PFSK-1 (cell line): ENCODE data around the gene BPI.

Experiments
- FOXP2 ChIP-seq: optimal IDR thresholded peaks from 2 replicates; pipeline ENCODE3; 2011; ENCODE audit warnings: borderline replicate concordance, control low read depth, inconsistent platforms; ENCODE audit not compliant: insufficient read depth; ENCODE audit errors: extremely low read length, extremely low read depth
- POLR2AphosphoS5 ChIP-seq: IDR thresholded peaks from 2 replicates; pipeline ENCODE4 v1.6.1; 2012; ENCODE audit warnings: low read depth, mild to moderate bottlenecking, control low read depth, low read length, moderate library complexity
- SIN3A ChIP-seq: IDR thresholded peaks from 2 replicates; pipeline ENCODE4 v1.6.1; 2012; ENCODE audit warnings: mild to moderate bottlenecking, low read length, moderate library complexity, borderline replicate concordance; ENCODE audit not compliant: insufficient read depth
- TAF1 ChIP-seq: IDR thresholded peaks from 2 replicates; pipeline ENCODE4 v1.6.1; 2012; ENCODE audit warnings: low read length, control low read depth, borderline replicate concordance; ENCODE audit not compliant: insufficient read depth
- TF ChIP-seq, protein P1 (sequence below), 2 experiments: IDR thresholded peaks; 2 replicates each; pipeline versions ENCODE4 v1.6.1 to v1.8.0; 2011 to 2012; ENCODE audit warnings: low read depth in 2 of 2, low read length in 2 of 2, control low read depth in 1 of 2, inconsistent platforms in 1 of 2, mild to moderate bottlenecking in 1 of 2, moderate library complexity in 1 of 2; ENCODE audit not compliant: insufficient read depth in 1 of 2

Gene BPI

GRCh38 chr20:38295811-38296210 is 8.1 kb upstream of the BPI start:
- TF ChIP-seq POLR2AphosphoS5 (0 out of 2 replicates have a peak, but pooled peaks have one; percentile 11), TAF1 (no peak)

- TF ChIP-seq TAF1 (no peak), SIN3A (no peak), POLR2AphosphoS5 (no peak), FOXP2 (no peak)
- TF ChIP-seq, protein P1, sequence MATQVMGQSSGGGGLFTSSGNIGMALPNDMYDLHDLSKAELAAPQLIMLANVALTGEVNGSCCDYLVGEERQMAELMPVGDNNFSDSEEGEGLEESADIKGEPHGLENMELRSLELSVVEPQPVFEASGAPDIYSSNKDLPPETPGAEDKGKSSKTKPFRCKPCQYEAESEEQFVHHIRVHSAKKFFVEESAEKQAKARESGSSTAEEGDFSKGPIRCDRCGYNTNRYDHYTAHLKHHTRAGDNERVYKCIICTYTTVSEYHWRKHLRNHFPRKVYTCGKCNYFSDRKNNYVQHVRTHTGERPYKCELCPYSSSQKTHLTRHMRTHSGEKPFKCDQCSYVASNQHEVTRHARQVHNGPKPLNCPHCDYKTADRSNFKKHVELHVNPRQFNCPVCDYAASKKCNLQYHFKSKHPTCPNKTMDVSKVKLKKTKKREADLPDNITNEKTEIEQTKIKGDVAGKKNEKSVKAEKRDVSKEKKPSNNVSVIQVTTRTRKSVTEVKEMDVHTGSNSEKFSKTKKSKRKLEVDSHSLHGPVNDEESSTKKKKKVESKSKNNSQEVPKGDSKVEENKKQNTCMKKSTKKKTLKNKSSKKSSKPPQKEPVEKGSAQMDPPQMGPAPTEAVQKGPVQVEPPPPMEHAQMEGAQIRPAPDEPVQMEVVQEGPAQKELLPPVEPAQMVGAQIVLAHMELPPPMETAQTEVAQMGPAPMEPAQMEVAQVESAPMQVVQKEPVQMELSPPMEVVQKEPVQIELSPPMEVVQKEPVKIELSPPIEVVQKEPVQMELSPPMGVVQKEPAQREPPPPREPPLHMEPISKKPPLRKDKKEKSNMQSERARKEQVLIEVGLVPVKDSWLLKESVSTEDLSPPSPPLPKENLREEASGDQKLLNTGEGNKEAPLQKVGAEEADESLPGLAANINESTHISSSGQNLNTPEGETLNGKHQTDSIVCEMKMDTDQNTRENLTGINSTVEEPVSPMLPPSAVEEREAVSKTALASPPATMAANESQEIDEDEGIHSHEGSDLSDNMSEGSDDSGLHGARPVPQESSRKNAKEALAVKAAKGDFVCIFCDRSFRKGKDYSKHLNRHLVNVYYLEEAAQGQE (IDR thresholded peaks at IDR 0.05; ENCODE audit: insufficient read depth in 1 of 2, low read depth in 2 of 2, low read length in 2 of 2) = no peak
These were observed 7.5 kb upstream of the BPI start for GRCh38 chr20:38296433-38296832.

GRCh38 chr20:38297916-38298674 is 5.9 kb upstream of the BPI start:
- no peak for TF ChIP-seq FOXP2
- TF ChIP-seq SIN3A = no peak
- TF ChIP-seq, protein P1 (IDR thresholded peaks at IDR 0.05; ENCODE audit: insufficient read depth in 1 of 2, low read depth in 2 of 2, low read length in 2 of 2) = no peak
- no peak for TF ChIP-seq TAF1
- no peak for TF ChIP-seq POLR2AphosphoS5

DNA sequence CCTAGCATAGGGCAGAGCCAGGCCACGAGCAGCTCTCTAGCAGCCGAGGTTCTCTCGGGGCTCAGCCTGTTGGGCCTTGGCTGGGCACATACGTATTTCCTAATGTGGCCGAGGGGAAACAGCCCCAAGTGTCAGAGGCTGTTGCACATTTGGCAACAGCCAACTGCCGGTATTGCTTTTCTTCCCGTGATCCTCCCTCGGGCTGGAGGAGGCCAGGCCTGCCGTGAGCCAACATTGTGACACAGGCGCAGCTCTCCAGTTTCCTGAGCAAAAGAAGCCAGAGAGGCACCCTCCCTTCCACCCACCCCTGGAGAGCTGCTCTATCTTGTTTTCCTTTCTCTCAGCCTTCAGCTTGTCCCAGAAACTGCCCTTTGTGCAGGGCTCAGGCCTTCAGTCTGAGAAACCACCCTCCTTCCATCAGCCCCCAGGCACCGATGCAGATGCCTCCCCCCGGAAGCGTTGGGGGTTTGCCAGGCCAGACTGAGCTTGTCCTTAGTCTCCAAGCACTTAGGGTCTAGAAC is 5.1 kb upstream of the BPI start:
- TF ChIP-seq FOXP2 = no peak
- no peak for TF ChIP-seq SIN3A
- no peak for TF ChIP-seq POLR2AphosphoS5
- TF ChIP-seq, protein P1 (IDR thresholded peaks at IDR 0.05; ENCODE audit: insufficient read depth in 1 of 2, low read depth in 2 of 2, low read length in 2 of 2) = no peak
- no peak for TF ChIP-seq TAF1

- no peak for TF ChIP-seq FOXP2
- no peak for TF ChIP-seq POLR2AphosphoS5
- no peak for TF ChIP-seq TAF1
- no peak for TF ChIP-seq SIN3A
- TF ChIP-seq, protein P1 (IDR thresholded peaks at IDR 0.05; ENCODE audit: insufficient read depth in 1 of 2, low read depth in 2 of 2, low read length in 2 of 2) = no peak
These were observed 4.0 kb upstream of the BPI start for GRCh38 chr20:38299963-38300362.
